HG03378 (cell line): ENCODE results near the gene AHI1.

ENCODE experiments used
- ATAC-seq: cut with Tn5 transposase; IDR thresholded peaks from one replicate; pipeline ENCODE4 v1.9.1; 2021; ENCODE audit warnings: mild to moderate bottlenecking, moderate library complexity; ENCODE audit not compliant: unreplicated experiment

AHI1 gene

DNA sequence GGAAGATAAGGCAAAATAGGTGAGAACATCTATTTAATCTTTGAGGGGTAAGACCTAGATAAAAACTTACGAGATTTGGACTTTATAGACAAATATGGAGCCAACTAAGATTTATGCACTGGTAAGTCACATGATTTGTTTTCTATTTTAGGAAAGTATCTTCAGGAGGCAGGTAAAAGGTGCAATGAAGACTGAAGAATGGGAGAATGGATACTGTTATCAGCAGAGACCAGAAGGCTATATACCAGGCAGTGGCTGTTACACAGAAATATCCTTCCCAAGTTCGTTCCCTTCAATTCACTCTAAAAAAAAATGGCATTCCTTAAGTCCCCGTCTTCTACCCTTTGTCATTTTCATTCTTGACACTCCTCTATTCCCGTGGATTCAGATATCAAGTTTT lies 192.7 kb downstream of the AHI1 start:
- ATAC-seq: no peak

DNA sequence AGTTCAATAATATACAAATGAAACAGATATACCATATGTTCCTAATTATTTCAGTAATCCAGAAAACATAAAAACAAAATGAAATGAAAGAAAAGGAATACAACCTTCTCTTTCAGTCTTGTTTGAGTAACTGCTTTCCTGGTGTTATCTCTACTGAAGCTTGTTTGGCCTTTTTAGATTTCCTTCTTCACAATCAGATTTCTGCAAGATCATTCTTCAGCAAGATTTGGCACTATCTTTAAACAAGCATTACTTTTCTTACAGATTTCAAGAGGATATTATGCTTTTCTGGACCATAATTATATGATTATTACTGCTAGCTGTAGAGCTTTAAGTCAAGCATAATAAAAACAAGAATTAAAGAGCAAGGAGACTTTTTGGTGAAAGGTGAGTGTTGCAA lies 196.2 kb downstream of the AHI1 start:
- no peak for ATAC-seq

DNA sequence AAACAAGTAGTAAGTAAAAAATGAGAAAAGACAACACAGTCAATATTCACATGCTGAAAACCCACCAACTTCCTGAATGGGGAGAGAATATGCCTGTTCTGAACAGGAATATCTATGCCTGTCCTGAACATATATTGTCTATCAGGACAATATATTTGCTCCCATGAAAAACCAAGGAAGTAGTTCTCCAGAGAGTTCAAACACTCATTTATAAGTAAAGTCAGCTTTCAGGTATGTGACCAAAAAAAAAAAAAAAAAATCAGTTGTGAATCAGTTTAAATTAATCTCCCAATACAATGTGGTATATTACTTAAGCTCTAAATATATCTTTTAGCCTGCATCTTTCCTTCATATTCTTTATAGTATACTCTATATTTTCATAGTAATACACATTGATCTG lies 197.0 kb downstream of the AHI1 start:
- ATAC-seq: no peak

DNA sequence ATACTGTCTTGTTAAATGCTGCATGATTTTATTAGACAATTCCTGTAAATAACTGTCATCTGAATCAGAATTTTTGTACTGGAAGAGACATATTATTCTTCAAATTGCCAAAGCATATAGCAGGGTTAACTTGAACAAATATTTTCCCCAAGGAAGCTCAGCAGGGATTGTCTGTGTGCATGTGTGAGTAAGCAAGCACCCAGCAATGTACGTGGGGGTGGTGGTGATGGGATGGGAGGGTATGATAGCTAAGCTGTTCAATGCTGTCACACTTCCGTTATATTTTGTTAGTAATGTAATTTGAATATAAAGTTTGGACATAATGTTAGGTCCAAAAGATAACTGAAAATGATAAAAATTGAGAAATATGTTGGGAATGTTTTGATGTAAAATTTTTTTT lies 198.3 kb downstream of the AHI1 start:
- no peak for ATAC-seq

DNA sequence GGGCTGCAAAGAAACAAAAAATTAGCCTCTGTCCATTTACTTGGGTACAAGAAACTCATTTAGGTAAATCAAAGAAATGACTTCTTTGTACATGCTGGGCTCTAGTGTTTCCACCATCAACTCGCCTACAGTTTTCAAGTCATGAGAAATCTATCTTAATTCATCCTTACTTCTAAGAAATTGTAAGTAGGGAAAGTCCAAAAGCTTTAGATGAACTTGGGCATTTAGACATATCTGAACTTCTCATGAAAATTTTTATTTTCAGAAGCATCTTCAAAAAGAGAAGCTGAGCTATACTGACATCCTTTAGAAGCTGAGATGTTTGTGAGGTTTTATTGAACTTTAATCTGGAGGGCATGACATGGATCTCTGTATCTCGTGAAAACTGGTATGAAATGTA lies 199.1 kb downstream of the AHI1 start:
- no peak for ATAC-seq

DNA sequence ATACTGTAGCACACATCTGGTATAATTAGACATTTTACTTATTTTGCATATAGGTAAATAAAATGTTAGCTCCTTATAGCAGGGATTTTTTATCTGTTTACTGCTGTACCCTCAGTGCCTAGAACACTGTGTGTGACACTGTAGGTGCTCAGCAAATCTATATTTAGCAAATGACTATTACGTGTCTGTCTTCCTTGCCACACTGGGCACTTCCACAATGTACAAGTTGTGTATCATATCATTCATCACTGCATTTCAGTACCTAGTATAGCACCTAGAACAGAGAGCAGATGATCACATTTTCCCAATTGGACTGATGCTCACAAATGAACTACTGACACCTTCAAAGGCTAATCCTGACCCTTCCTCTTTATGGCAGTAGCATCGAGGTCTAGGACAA lies 200.8 kb downstream of the AHI1 start:
- no peak for ATAC-seq

DNA sequence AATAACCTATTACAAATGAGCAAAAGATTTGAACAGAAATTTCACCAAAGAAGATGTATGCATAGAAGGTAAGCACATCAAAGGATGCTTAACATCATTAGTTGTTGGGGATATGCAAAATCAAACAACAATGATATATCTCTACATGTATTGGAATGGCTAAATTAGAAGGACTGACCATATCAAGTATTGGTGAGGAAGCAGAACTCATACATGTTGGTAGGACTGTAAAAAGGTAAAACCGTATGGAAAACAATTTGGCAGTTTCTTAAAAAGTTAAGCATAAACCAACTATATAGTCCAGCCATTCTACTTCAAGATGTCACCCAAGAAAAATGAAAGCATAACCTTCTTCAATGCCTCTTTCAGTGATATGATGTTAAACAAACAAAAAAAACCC lies 202.5 kb downstream of the AHI1 start:
- no peak for ATAC-seq

DNA sequence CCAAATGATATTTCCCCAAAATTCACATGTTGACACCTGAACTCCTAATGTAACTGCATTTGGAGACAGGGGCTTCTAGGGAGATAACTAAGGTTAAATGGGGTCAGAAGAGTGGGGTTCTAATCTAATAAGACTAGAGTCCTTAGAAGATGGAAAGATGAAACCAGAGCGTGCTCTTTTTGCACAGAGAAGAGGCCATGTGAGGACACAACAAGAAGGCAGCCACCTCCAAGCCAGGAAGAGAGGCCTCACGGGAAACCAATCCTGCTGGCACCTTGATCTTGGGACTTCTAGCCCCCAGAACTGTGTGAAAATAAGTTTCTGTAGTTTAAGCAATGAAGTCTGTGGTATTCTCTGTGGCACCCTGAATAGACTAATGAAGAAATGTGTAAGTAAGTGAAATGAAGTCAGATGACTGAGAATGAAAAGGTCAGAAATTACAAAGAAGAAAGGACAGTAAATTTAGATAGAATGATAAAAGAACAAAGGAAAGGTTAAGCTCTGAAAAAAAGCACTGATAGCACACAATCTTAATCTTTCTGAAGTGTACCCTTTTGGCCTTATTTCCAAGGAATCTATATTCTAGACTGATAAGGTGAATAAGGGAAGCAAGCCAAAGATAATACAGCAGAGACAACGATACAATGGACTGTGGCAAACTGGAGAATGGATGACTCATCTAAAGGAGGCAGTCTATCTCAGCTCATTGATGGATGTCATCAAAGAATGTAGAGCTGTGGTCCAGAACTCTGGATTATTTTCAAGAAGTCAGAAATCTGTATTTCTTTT lies 206.1 kb downstream of the AHI1 start:
- no peak for ATAC-seq

DNA sequence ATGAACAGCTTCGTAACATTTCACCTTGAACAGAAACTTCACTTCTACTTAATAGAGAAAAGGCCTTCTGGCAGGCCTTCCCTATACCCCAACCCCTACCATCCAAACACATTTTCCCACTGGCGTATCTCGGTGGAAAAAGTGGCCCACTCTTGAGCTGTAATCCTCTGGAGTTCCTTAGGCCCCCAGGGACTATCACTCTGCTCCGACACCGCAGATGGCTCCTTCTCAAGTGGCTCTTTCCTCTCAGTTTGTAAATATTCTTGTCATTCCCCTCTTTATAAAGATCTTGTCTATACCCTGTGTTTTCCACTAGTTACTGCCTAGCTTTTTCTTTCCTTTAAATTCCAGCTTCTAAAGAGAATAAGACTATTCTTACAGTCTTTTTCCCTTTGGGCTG lies 207.7 kb downstream of the AHI1 start:
- no peak for ATAC-seq

DNA sequence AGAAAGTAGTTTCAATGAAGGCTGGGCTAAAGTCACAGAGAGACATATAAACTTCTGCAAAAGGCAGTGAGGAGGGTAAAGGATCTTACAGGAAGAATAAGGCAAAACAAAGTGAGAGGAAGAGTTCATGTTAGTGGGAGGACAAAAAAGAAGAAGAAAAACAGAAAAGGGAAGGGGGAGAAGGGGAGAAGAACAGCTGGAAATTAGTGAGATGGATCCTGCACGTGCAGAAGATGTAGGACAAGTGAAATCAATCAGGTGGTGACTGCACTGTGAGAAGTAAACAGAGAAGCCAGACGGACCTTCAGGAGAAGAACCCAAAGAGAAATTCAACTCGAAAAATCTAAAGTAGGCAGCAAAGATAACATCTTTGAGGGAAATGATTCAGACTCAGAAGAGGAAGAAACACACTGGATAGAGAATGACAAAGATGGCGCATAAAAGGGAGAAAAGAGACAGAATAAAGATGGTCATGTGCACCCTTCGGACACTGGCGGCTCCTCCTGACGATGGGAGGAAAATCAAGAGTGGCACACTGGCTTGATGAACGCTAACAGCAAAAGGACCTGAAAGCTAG lies 210.5 kb downstream of the AHI1 start:
- ATAC-seq: no peak

DNA sequence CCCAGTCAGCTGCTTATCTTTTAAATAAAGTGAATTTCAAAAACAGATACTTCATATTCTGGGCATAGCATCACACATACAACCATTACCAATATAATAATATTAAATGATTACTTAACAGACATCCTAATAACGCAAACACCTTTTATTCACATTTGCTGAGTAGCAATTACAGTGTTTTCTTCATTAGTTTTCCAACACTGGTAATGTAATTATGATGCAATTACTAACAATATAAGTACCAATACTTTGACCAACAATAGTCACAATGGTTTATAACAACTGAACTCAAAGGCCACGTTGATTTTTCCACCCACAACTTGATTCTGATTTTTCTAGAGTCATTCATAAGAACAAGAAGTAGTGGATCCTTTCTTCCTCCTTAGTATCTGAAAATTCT lies 212.4 kb downstream of the AHI1 start:
- ATAC-seq: no peak

DNA sequence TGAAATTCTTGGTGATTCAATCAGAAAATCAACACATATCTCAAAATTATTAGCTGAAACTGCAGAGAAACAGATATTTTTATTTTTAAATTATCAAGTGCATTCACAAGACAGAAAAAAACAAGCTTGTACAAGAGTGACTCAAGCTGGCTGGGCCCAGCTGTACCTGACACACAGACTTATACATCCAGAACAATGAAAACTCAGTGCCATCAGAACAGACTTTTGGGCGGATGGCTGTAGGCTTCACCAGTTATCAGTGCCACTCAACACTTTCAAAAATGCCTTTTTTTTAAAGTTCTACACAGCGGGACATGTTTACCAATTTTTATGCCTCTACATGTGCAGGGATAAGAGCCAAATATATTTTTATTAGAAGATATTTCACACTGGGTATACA lies 213.6 kb downstream of the AHI1 start:
- no peak for ATAC-seq

DNA sequence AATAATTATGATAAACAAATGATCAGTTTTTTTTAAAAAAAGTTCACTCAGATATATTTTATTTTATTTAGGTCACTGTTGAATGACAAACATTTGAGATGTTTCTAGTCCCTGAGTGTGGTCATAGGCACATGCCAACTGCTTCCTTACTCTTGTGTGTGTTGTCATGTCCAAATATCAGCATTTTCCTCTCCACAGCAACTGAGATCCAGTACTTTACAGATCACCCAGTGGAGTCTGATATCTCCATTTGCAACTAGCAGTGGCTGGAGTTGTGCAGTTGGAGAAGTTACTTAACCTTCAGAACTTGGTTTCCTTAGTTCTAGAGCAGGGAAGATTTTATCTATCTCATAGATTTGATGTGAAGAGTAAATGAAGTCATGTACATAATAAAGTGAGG lies 215.1 kb downstream of the AHI1 start:
- ATAC-seq: no peak

DNA sequence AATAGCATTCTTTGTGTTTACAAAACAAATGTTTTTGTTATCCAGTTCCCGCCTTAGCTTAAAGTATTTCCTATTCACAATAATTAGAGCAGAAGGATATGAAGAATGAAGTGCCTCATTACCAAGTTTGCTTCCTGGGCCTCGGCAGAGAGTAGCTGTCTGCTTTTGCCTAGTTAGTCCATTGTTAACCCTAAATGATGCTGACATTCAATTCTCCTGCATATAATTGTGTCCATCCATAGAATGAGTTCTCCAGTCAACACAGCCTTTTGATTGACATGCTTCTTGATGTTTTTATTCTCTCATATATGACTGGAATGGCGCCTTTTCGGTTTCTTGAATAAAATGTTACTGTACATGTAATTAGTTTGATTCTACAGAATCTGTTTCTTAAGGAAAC lies 215.6 kb downstream of the AHI1 start:
- no peak for ATAC-seq

DNA sequence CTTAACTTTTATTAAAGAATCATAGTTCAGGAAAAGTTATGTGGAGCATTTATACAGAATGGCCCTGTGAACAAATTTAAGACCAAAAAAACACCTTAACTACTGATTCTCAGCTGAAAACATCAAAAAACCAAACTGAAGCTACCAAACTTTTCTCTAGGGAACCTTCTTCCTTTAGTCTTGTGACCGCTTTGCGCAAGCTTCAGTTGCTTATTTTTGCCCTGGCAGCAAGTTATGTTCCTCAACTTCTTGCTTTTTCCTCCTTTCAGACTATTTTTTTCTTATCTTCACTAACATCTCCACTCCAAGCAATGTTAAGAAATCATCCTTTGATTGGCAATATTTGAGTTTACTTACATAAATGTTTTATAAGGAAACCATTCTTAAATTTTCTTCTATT lies 216.3 kb downstream of the AHI1 start:
- ATAC-seq: no peak

DNA sequence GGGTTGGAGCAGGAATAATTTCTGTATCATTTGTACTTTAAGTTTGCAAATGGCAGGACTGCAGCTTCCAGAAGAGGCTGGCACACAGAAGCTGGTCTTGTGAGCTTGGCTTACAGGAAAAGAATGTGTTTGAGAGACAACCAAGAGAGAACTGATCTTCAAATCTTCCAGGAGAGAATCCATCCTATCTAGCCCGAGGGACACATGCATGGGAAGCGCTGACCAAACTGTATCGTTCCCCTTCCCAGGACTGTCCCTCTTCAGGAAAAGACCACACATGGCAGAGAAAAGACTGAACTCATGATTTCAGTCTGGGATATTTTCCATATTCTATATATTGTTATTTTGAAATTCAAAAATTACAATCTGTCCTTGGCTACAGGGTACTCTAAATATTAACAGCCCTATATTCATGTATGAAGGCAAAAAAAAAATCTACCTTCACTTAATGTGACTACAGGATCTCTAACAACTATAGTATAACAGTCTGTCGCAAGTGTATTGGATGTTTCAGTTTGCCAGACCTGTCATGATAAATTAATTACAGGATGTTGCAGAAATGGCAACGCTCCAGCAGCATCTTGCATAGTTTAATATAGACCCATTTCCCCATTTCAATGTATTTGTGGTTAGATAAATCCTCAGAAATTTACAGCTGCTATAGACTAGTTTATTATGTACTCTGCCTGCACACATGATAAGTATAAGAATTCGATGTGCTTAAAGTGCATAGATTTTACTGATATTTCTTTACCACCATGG lies 217.0 kb downstream of the AHI1 start:
- no peak for ATAC-seq

DNA sequence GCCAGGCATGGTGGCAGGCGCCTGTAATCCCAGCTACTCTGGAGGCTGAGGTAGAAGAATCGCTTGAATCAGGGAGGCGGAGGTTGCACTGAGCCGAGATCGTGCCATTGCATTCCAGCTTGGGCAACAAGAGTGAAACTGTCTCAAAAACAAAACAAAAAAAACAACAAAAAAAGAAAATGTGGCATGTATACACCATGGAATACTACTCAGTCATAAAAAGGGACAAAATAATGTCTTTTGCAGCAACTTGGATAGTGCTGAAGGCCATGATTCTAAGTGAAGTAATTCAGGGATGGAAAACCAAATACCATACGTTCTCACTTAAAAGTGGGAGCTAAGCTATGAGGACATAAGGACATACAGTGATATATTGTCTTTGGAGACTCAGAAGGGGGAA lies 220.1 kb downstream of the AHI1 start:
- ATAC-seq: no peak

DNA sequence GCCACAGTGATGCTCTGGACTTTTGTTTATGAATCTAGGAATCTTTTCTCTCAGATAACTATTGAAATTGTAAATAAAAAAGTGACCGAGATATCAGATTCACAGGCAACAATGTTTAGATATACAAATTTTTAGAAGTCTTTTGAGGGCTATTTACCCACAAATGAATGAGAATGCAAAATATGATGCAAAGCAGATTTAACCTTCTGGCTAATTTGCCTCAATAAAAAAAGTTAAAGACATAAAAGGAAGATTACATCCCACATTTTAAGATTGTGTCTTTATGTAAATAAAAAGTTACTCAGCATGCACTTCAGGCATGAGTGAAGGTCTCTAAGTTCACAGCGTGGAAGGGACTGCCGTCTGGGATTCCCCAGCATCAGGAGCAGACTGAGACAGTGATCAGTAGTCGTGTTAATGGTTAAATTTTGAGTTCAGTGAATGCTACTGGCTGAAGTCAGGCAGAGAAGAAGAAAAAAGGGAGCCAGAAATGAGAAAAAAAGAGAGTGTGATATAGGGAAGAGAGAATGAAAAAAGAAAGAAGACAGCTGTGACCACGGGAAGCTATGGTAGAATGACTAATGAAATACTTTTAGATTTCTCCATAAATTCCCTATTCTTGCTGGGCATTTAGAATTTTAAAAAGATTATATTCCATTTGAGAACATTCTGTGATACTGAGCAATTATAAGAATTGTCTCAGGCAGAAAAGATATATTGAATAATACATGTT lies 222.8 kb downstream of the AHI1 start:
- peak; percentile 75 for ATAC-seq

DNA sequence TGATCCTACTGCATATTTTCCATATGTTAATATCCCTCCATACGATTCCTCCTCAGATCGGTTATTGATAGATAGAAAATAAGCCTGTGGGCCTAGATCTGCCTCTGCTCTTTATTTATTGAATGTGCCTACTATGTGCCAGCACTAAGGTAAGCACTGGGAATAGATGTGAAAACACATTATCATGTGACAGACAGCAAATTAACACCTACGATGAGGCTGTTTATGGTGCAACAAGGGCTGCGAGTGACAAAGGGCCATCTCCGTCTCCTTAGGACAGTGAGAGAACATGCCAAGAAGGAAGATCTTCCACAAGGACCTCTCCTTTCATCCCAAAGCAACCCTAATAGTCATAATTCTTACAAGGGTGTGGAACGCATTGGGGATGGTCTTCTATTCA lies 225.9 kb downstream of the AHI1 start:
- ATAC-seq: no peak

DNA sequence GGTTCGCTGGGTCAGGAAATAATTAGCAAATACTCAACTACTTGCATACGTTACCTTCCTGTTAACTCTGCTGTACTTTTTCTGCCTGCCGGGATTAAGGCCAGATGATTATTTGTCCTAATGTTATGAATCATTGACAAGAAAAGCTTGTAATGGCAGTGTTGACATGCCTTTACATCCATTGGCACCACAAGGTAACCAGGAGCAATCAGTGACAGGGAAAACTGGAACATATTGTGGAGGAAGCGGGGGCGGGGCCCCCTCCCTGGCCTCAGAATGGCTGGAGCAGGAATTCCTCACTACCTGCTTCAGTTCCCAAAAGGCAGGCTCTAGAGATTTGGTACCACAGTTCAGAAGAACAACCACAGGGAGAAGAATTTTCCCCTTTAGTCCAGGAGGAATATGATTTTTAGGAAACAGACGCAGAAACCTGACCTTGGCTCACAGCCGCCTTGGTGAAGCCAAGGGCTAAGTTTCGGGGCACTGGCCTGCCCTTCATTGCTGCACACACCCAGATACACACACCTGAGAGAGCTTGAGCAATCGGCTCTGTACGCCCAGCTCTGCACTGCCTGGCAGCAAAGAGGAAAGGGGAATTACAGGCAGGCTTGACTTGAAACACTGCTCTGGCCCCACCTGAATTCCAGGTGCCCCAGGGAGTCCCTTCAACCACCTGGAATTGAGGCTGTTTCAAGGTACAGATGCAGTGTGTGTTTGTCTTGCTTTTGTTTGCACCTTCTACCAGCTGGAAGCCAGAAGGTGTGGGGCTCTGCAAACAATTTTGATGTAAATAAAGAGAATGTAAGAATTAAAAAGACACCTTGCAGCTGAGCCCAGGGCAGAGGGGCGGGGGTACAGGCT lies 226.6 kb downstream of the AHI1 start:
- no peak for ATAC-seq

DNA sequence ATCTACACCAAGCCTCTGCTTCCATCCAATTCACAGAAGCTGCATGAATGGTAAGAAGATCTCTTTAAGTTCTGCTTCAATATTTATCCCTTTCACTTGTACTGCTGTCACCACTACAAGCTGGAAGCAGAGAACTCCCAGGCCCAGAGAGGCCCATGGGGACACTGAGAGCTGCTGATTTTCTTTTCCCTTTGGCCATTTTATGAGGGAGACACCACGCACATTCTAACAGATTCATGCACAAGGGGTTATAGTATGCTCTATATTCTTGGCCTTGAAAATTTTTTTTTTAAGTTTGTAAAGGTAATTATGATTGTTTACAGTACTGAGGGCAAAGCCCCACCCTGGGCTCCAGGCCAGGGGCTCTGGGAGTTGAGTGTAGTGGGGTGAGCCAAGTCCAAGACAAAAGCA lies 228.1 kb downstream of the AHI1 start:
- no peak for ATAC-seq
